ENCODE measurements around the gene MAP2K4. TPM values are rescaled to one million over a fixed set of nuclear protein-coding genes. Genes with fewer than 3 reads are reported as not detected.
A peak's percentile ranks its signal among the peaks of the same experiment; 100 is the strongest.

The MAP2K4 gene
- total RNA-seq, 1 donor from 2014 or later, result 37.5 TPM

DNA sequence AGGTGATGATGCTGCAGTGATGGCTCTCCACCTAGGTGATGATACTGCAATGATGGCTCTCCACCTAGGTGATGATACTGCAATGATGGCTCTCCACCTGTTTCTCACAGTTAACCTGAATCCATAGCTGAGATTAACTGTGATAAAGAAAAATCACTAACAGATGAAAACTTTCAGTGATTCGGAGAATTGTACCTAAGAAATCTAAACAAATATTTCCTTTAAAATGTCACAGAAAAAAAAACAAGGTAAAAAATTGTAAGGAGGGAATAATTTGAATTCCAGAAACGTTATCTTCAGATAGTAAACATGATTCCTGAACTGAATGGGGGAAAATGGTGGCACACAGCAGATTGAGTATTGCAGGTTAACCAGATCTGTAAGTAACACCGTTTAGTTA is 113.4 kb downstream of the MAP2K4 start:
- no peak overlapping the region for H3K27ac ChIP-seq (ENCODE audit: low read depth, low read length)
- Mint-ChIP-seq H3K4me1 (ENCODE audit: low read depth, unreplicated experiment) (peaks cover 3% of the 10 kb centered on the region), H3K4me3 (ENCODE audit: unreplicated experiment) (no peak overlapping the region), H3K27ac (ENCODE audit: unreplicated experiment) (no peak overlapping the region), H3K36me3 (ENCODE audit: low read depth, unreplicated experiment) (peaks cover 17% of the 10 kb centered on the region), H3K27me3 (ENCODE audit: low read depth, unreplicated experiment) (no peaks in the 10 kb centered on the region), H3K9me3 (ENCODE audit: unreplicated experiment) (peaks cover 1% of the 10 kb centered on the region)
- H3K9ac ChIP-seq (ENCODE audit: low read length), result no peak overlapping the region
- H4K20me1 ChIP-seq (ENCODE audit: insufficient read depth, low read length), result no peaks in the 10 kb centered on the region
- DNase-seq (ENCODE audit: low read depth) (no peak), FAIRE-seq (peak; percentile 66)
- peaks cover 13% of the 10 kb centered on the region for H3K36me3 ChIP-seq (ENCODE audit: insufficient read depth, low read length)
- H3K4me2 ChIP-seq (ENCODE audit: low read length), result no peak overlapping the region
- peaks cover 4% of the 10 kb centered on the region for H3K4me1 ChIP-seq (ENCODE audit: insufficient read depth, low read length)
- no peak overlapping the region for H2AFZ ChIP-seq (ENCODE audit: low read depth, low read length)
- H3K27me3 ChIP-seq (ENCODE audit: insufficient read depth, low read length), result no peaks in the 10 kb centered on the region
- no peak overlapping the region for H3K4me3 ChIP-seq (ENCODE audit: insufficient read depth, low read depth, low read length)
- H3K9me3 ChIP-seq (ENCODE audit: insufficient read depth, low read depth, low read length), result no peaks in the 10 kb centered on the region
- TF ChIP-seq EZH2 (IDR thresholded peaks at IDR 0.05; ENCODE audit: insufficient read depth, low read length), result no peak
- TF ChIP-seq, protein P1, sequence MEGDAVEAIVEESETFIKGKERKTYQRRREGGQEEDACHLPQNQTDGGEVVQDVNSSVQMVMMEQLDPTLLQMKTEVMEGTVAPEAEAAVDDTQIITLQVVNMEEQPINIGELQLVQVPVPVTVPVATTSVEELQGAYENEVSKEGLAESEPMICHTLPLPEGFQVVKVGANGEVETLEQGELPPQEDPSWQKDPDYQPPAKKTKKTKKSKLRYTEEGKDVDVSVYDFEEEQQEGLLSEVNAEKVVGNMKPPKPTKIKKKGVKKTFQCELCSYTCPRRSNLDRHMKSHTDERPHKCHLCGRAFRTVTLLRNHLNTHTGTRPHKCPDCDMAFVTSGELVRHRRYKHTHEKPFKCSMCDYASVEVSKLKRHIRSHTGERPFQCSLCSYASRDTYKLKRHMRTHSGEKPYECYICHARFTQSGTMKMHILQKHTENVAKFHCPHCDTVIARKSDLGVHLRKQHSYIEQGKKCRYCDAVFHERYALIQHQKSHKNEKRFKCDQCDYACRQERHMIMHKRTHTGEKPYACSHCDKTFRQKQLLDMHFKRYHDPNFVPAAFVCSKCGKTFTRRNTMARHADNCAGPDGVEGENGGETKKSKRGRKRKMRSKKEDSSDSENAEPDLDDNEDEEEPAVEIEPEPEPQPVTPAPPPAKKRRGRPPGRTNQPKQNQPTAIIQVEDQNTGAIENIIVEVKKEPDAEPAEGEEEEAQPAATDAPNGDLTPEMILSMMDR (IDR thresholded peaks at IDR 0.05; ENCODE audit: insufficient read depth, low read depth, low read length), result no peak
- no peaks in the 10 kb centered on the region for H3K79me2 ChIP-seq (ENCODE audit: insufficient read depth, low read length)

DNA sequence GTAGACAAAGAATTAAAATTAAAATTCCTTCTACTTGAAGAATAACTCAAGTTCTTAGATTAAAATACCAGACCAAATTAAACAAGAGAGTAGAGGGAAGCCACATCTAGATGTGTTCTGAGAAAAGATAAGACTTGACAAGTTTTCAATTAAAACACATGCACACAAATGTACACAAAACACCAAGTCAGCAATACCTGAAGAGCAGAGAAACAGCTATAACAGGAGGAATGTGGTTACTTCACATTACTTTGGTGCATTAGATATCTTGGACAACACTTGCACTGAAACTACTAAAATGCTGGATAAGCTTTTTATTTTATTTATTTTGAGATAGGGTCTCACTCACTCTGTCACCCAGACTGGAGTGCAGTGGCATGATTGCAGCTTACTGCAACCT is 113.9 kb downstream of the MAP2K4 start:
- no peak overlapping the region for H3K4me3 Mint-ChIP-seq (ENCODE audit: unreplicated experiment)
- peaks cover 17% of the 10 kb centered on the region for H3K36me3 Mint-ChIP-seq (ENCODE audit: low read depth, unreplicated experiment)
- FAIRE-seq (no peak), DNase-seq (ENCODE audit: low read depth) (no peak)
- Histone ChIP-seq H3K4me1 (ENCODE audit: insufficient read depth, low read length) (peaks cover 4% of the 10 kb centered on the region), H3K9me3 (ENCODE audit: insufficient read depth, low read depth, low read length) (no peaks in the 10 kb centered on the region), H4K20me1 (ENCODE audit: insufficient read depth, low read length) (no peaks in the 10 kb centered on the region), H3K4me3 (ENCODE audit: insufficient read depth, low read depth, low read length) (no peak overlapping the region), H3K9ac (ENCODE audit: low read length) (no peak overlapping the region), H3K36me3 (ENCODE audit: insufficient read depth, low read length) (peaks cover 8% of the 10 kb centered on the region), H3K79me2 (ENCODE audit: insufficient read depth, low read length) (no peaks in the 10 kb centered on the region), H3K4me2 (ENCODE audit: low read length) (no peak overlapping the region), H3K27me3 (ENCODE audit: insufficient read depth, low read length) (no peaks in the 10 kb centered on the region), H2AFZ (ENCODE audit: low read depth, low read length) (no peak overlapping the region), H3K27ac (ENCODE audit: low read depth, low read length) (no peak overlapping the region)
- no peak for TF ChIP-seq EZH2 (IDR thresholded peaks at IDR 0.05; ENCODE audit: insufficient read depth, low read length)
- TF ChIP-seq, protein P1 (IDR thresholded peaks at IDR 0.05; ENCODE audit: insufficient read depth, low read depth, low read length), result no peak
- H3K27ac Mint-ChIP-seq (ENCODE audit: unreplicated experiment), result no peak overlapping the region
- H3K4me1 Mint-ChIP-seq (ENCODE audit: low read depth, unreplicated experiment), result peaks cover 3% of the 10 kb centered on the region
- H3K27me3 Mint-ChIP-seq (ENCODE audit: low read depth, unreplicated experiment), result no peaks in the 10 kb centered on the region
- peaks cover 1% of the 10 kb centered on the region for H3K9me3 Mint-ChIP-seq (ENCODE audit: unreplicated experiment)

DNA sequence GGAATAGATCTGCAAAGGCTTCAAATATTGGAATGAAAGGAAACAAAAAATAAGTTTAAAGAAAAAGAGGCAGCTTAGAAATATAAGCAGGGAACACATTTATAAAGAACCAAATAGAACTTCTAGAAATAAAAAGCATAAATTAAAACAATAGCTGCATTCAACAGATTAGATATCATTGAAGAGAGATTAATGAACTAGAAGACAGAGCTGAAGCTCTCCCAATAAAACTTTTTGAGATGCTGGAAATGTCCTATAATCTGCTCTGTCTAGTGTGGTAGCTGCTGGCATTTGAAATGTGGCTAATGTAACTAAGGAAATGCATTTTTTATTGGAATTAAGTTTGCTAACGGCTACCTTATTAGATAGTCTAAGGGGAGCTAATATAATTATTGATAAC is 115.6 kb downstream of the MAP2K4 start:
- peaks cover 3% of the 10 kb centered on the region for H3K4me1 Mint-ChIP-seq (ENCODE audit: low read depth, unreplicated experiment)
- H3K9me3 Mint-ChIP-seq (ENCODE audit: unreplicated experiment), result peaks cover 1% of the 10 kb centered on the region
- peaks cover 4% of the 10 kb centered on the region for H3K4me1 ChIP-seq (ENCODE audit: insufficient read depth, low read length)
- H3K9ac ChIP-seq (ENCODE audit: low read length), result no peak overlapping the region
- no peak for DNase-seq (ENCODE audit: low read depth)
- no peaks in the 10 kb centered on the region for H4K20me1 ChIP-seq (ENCODE audit: insufficient read depth, low read length)
- H3K4me3 Mint-ChIP-seq (ENCODE audit: unreplicated experiment), result no peak overlapping the region
- H3K36me3 Mint-ChIP-seq (ENCODE audit: low read depth, unreplicated experiment), result peaks cover 22% of the 10 kb centered on the region
- H2AFZ ChIP-seq (ENCODE audit: low read depth, low read length), result no peak overlapping the region
- no peaks in the 10 kb centered on the region for H3K9me3 ChIP-seq (ENCODE audit: insufficient read depth, low read depth, low read length)
- no peaks in the 10 kb centered on the region for H3K79me2 ChIP-seq (ENCODE audit: insufficient read depth, low read length)
- no peaks in the 10 kb centered on the region for H3K27me3 ChIP-seq (ENCODE audit: insufficient read depth, low read length)
- H3K27ac Mint-ChIP-seq (ENCODE audit: unreplicated experiment), result no peak overlapping the region
- H3K27me3 Mint-ChIP-seq (ENCODE audit: low read depth, unreplicated experiment), result no peaks in the 10 kb centered on the region
- H3K4me2 ChIP-seq (ENCODE audit: low read length), result no peak overlapping the region
- no peak for FAIRE-seq
- no peak overlapping the region for H3K4me3 ChIP-seq (ENCODE audit: insufficient read depth, low read depth, low read length)
- TF ChIP-seq, protein P1 (IDR thresholded peaks at IDR 0.05; ENCODE audit: insufficient read depth, low read depth, low read length), result no peak
- no peak for TF ChIP-seq EZH2 (IDR thresholded peaks at IDR 0.05; ENCODE audit: insufficient read depth, low read length)
- H3K36me3 ChIP-seq (ENCODE audit: insufficient read depth, low read length), result peaks cover 13% of the 10 kb centered on the region
- no peak overlapping the region for H3K27ac ChIP-seq (ENCODE audit: low read depth, low read length)

All from astrocyte (in vitro differentiated cells and primary cell).